Thoracic aorta (tissue), 2 donors: ENCODE data around the gene SLC4A9. TPM values are rescaled to one million over a fixed set of nuclear protein-coding genes. Genes with fewer than 3 reads are reported as not detected.
A peak's percentile ranks its signal among the peaks of the same experiment; 100 is the strongest.

Experiments
- ATAC-seq: fragments of 150-250 bp; one replicate; pipeline ENCODE4 v1.8.0; 2017; ENCODE audit warnings: low read depth; ENCODE audit not compliant: insufficient number of reproducible peaks, low FRiP score
- DNase-seq: peaks from one replicate; pipeline ENCODE4 v3.0.0-alpha.2; 2020; ENCODE audit warnings: low spot score
- H3K27ac ChIP-seq, 2 donors: fragments of 200-600 bp; sonication (generic); 1 replicate in 1 of 2; 2 replicates in 1 of 2; pipeline ENCODE4 v1.5.1; 2016; ENCODE audit warnings: mild to moderate bottlenecking in 2 of 2, moderate library complexity in 2 of 2
- H3K27me3 ChIP-seq: fragments of 200-600 bp; sonication (generic); replicated peaks from 2 replicates; pipeline ENCODE4 v1.6.0; 2016; ENCODE audit warnings: mild to moderate bottlenecking; ENCODE audit not compliant: insufficient read depth
- H3K36me3 ChIP-seq: fragments of 200-600 bp; sonication (generic); one replicate; pipeline ENCODE4 v1.5.1; 2016
- H3K4me1 ChIP-seq, 2 donors: fragments of 200-600 bp; sonication (generic); 1 replicate in 1 of 2; 2 replicates in 1 of 2; pipeline versions ENCODE4 v1.5.1 to v1.6.0; 2016; ENCODE audit warnings: low read depth in 2 of 2, mild to moderate bottlenecking in 1 of 2; ENCODE audit not compliant: control insufficient read depth in 1 of 2
- H3K4me3 ChIP-seq: fragments of 200-600 bp; sonication (generic); 2 replicates; pipeline ENCODE4 v1.5.1; 2016; ENCODE audit warnings: mild to moderate bottlenecking
- H3K9me3 ChIP-seq: fragments of 200-600 bp; sonication (generic); 2 replicates; pipeline ENCODE4 v1.5.1; 2016
- CTCF ChIP-seq: fragments of 200-600 bp; sonication (generic); IDR thresholded peaks from one replicate; pipeline ENCODE4 v1.5.1; 2019; ENCODE audit warnings: antibody characterized with exemption
- total RNA-seq, 2 donors: library from RNA; depleted of rRNA; stranded (reverse); fragments of >200 nt; gene quantifications; one replicate each; pipeline versions ENCODE4 v1.1.0 to v1.2.3, GENCODE V29; 2016

The SLC4A9 gene
- total RNA-seq, 2 donors from 2014 or later, result not detected

- DNase-seq, result no peak
- no peak overlapping the region for H3K4me3 ChIP-seq
- H3K9me3 ChIP-seq, result no peaks in the 10 kb centered on the region
- TF ChIP-seq CTCF, result no peak
- ATAC-seq, result no peak
- H3K27ac ChIP-seq, result no peak overlapping the region
- H3K27me3 ChIP-seq, result no peaks in the 10 kb centered on the region
- H3K36me3 ChIP-seq, result no peaks in the 10 kb centered on the region
- peaks cover 11 to 45% of the 10 kb centered on the region in 2 donors for H3K4me1 ChIP-seq
Observed at GRCh38 chr5:140338908-140339307, 21.1 kb upstream of the SLC4A9 start.

GRCh38 chr5:140339636-140340035 is 20.4 kb upstream of the SLC4A9 start:
- Histone ChIP-seq H3K27ac (no peak overlapping the region), H3K27me3 (no peaks in the 10 kb centered on the region), H3K4me3 (no peak overlapping the region), H3K36me3 (no peaks in the 10 kb centered on the region), H3K4me1 (peaks cover 11 to 49% of the 10 kb centered on the region in 2 donors), H3K9me3 (no peaks in the 10 kb centered on the region)
- no peak for ATAC-seq
- no peak for DNase-seq
- no peak for TF ChIP-seq CTCF

- H3K36me3 ChIP-seq, result no peaks in the 10 kb centered on the region
- H3K4me1 ChIP-seq, result peaks cover 11 to 58% of the 10 kb centered on the region in 2 donors
- no peak overlapping the region for H3K4me3 ChIP-seq
- ATAC-seq (no peak), DNase-seq (no peak)
- H3K27me3 ChIP-seq, result no peaks in the 10 kb centered on the region
- H3K9me3 ChIP-seq, result no peaks in the 10 kb centered on the region
- H3K27ac ChIP-seq, result no peak overlapping the region
- no peak for TF ChIP-seq CTCF
Observed at GRCh38 chr5:140340605-140341121, 19.3 kb upstream of the SLC4A9 start.

GRCh38 chr5:140341591-140341990 is 18.4 kb upstream of the SLC4A9 start:
- no peaks in the 10 kb centered on the region for H3K36me3 ChIP-seq
- H3K9me3 ChIP-seq, result no peaks in the 10 kb centered on the region
- H3K4me1 ChIP-seq, result peaks cover 8 to 49% of the 10 kb centered on the region in 2 donors
- no peak for TF ChIP-seq CTCF
- peak; percentile 11 for ATAC-seq
- H3K27ac ChIP-seq, result peak overlapping the region; percentile 1 to 53
- no peak overlapping the region for H3K4me3 ChIP-seq
- no peaks in the 10 kb centered on the region for H3K27me3 ChIP-seq
- peak; percentile 64 for DNase-seq

GRCh38 chr5:140342287-140342686 is 17.7 kb upstream of the SLC4A9 start:
- Histone ChIP-seq H3K36me3 (no peaks in the 10 kb centered on the region), H3K27me3 (no peaks in the 10 kb centered on the region), H3K27ac (peak overlapping the region; percentile 1 to 53), H3K4me3 (no peak overlapping the region), H3K4me1 (peaks cover 12 to 48% of the 10 kb centered on the region in 2 donors), H3K9me3 (no peaks in the 10 kb centered on the region)
- no peak for TF ChIP-seq CTCF
- ATAC-seq (no peak), DNase-seq (no peak)
